Uterus (tissue), 4 donors: ENCODE data around the gene PXDC1. TPM values are rescaled to one million over a fixed set of nuclear protein-coding genes. Genes with fewer than 3 reads are reported as not detected.

Experiments
- DNase-seq, 2 donors: peaks; one replicate each; pipeline ENCODE4 v3.0.0-alpha.2; 2019 to 2020
- H3K27ac ChIP-seq, 2 donors: fragments of 200-600 bp; sonication (generic); 1 replicate in 1 of 2; 2 replicates in 1 of 2; pipeline ENCODE4 v1.5.1; 2016 to 2018
- H3K27me3 ChIP-seq, 2 donors: fragments of 200-600 bp; sonication (generic); one replicate each; pipeline ENCODE4 v1.5.1; 2018 to 2019; ENCODE audit warnings: control low read depth in 1 of 2
- H3K36me3 ChIP-seq, 2 donors: fragments of 200-600 bp; sonication (generic); one replicate each; pipeline ENCODE4 v1.5.1; 2019; ENCODE audit warnings: control low read depth in 1 of 2
- H3K4me1 ChIP-seq, 2 donors: fragments of 200-600 bp; sonication (generic); one replicate each; pipeline ENCODE4 v1.5.1; 2018 to 2019; ENCODE audit warnings: control low read depth in 1 of 2
- H3K4me3 ChIP-seq, 2 donors: fragments of 200-600 bp; sonication (generic); 1 replicate in 1 of 2; 2 replicates in 1 of 2; pipeline ENCODE4 v1.5.1; 2018 to 2019; ENCODE audit warnings: mild to moderate bottlenecking in 1 of 2
- H3K9me3 ChIP-seq, 2 donors: fragments of 200-600 bp; sonication (generic); one replicate each; pipeline ENCODE4 v1.5.1; 2019; ENCODE audit warnings: control low read depth in 1 of 2
- CTCF ChIP-seq, 4 experiments: fragments of 200-600 bp in 2 of 4; fragments of 450-650 bp in 2 of 4; sonication (generic) in 2 of 4; IDR thresholded peaks; one replicate each; pipeline ENCODE4 v1.5.1; 2016 to 2019; ENCODE audit warnings: antibody characterized with exemption in 4 of 4, mild to moderate bottlenecking in 2 of 4, moderate library complexity in 1 of 4
- POLR2A ChIP-seq, 2 donors: fragments of 450-650 bp; IDR thresholded peaks; one replicate each; pipeline ENCODE4 v1.6.1; 2016; ENCODE audit warnings: antibody characterized with exemption in 2 of 2, mild to moderate bottlenecking in 1 of 2, moderate library complexity in 1 of 2
- intact Hi-C: fragments of 100-400 bp; cut with DNase I; formaldehyde crosslinking; loops from one replicate; pipeline ENCODE4 v1.15.1; 2023; ENCODE audit warnings: low total_unique reads
- total RNA-seq, 4 donors: library from RNA; depleted of rRNA in 3 of 4; stranded (reverse); fragments of >200 nt in 3 of 4; gene quantifications; one replicate each; pipeline versions ENCODE4 v1.1.0 to v1.2.4, GENCODE V29; 2014 to 2023
- donor health status: DM: yes; HTN: yes; CAD: no.

PXDC1 gene
- total RNA-seq, 4 donors from 2014 or later = 15.6 to 42.4 (median 31.0) TPM

DNA sequence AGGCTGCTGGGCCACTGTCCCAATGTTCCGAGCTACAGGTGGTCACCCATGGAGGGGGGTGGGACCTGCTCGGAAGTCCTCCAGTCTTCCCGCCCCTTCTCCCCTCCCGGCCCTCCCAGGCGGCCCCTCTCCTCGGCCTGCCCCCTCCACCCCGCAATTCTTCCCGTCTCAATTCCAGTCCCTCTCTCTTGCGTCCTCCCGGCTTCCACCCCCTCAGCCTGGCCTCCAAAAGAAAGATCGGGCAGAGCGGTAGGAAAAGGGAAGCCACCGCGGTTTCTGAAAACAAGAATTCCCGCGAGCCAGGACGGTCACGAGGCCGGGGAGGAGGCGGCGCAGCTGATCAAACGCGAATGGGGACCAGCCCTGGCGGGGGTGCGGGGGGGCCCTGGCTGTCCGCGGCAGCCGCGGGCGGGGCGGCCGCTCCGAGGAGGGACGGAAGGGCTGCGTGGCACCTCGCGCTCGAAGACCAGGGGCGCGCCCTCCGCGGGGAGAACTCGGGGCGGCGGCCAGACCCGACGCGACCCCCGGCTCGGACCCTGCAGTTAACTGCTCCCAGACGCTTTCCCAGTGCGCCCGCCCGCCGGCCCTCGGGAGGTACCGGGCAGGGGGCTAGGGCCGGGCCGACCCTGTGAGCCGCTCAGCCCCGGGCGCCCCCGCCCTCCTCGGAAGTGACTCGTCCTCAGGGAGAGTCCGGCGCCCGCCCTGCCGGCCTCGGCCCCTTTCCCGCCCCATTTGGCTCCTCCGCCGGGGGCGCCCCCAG, 1.0 kb downstream of the PXDC1 start:
- peak; percentile 87 for DNase-seq
- intact Hi-C loops = no loop called here
- Histone ChIP-seq H3K27me3 (no peaks in the 10 kb centered on the region), H3K4me1 (peaks cover 10 to 32% of the 10 kb centered on the region in 2 donors), H3K36me3 (no peaks in the 10 kb centered on the region), H3K4me3 (peak overlapping the region; percentile 51 to 87), H3K27ac (peak overlapping the region; percentile 95), H3K9me3 (no peaks in the 10 kb centered on the region)
- peak; percentile 77 to 84 for TF ChIP-seq POLR2A (IDR thresholded peaks at IDR 0.05)
- TF ChIP-seq CTCF (IDR thresholded peaks at IDR 0.05) = peak in 1 of 4 experiments; percentile 4

DNA sequence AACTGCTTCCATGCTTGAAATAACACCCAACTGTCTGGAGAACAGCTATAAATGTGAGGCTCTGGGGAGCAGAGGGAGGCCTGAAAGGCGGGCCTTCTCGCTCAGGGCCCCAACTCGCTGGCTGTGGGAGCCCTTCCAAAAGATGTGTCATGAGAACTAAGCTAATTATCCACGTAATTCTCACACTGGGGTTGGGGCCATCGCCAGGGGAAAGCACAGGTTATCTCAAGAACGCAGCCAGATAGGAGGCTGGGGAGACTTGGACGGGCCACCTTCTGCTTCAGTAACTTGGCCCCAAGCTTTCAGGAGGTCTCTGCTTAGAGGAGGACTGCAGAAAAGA, 1.6 kb downstream of the PXDC1 start:
- Histone ChIP-seq H3K36me3 (no peaks in the 10 kb centered on the region), H3K4me1 (peaks cover 10 to 32% of the 10 kb centered on the region in 2 donors), H3K4me3 (peak overlapping the region; percentile 51 to 87), H3K9me3 (no peaks in the 10 kb centered on the region), H3K27ac (peak overlapping the region; percentile 95), H3K27me3 (no peaks in the 10 kb centered on the region)
- DNase-seq = peak; percentile 78 to 82
- intact Hi-C loops = loop anchor here (10.0 kb wide), 1 partner anchor 75 kb away; no protein-coding TSS in a partner anchor
- TF ChIP-seq POLR2A (IDR thresholded peaks at IDR 0.05) (no peak), CTCF (IDR thresholded peaks at IDR 0.05) (no peak)

DNA sequence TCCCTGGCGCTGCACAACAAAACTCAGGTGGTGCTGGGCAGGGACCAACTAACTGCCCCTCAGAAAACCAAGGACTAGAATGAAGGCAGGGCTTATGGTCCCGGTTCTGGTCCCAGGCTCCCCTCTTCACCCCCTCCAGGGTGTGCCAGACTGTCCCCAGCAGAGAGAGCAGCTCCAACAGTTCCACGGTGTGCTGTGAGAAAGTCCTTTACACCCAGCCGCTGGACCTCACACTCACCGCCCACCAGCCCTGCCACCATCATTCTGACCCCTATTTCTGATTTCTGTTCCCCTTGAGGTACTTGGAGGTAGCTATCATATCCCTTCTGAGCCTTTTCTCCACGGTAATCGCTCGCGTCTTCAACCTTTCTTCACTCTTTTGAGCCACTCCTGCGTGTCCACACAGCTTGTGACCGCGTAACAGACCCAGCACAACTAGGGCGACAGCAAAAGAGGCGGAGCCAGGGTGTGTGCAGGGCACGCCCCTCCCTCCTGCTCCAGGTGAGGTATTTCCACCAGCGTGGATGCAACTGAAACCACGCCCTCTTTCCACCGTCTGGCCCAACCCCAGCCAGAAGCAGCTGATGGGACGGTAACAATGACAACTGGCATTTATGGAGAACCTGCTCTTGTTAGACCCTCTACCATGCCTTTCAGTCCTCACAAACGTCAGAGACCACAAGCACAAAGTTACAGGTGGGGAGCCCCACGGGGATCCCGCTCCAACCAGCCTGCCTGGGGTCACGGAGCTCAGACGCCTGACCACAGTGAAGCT, 2.3 kb downstream of the PXDC1 start:
- H3K4me1 ChIP-seq = peaks cover 10 to 33% of the 10 kb centered on the region in 2 donors

GRCh38 chr6:3748208-3749066, 3.1 kb downstream of the PXDC1 start:
- Histone ChIP-seq H3K27me3 (no peaks in the 10 kb centered on the region), H3K4me1 (peaks cover 10 to 41% of the 10 kb centered on the region in 2 donors), H3K36me3 (no peaks in the 10 kb centered on the region), H3K9me3 (no peaks in the 10 kb centered on the region), H3K27ac (peak overlapping the region; percentile 95), H3K4me3 (no peak overlapping the region)
- DNase-seq = peak; percentile 55 to 61
- intact Hi-C loops = loop anchor here (10.0 kb wide), 1 partner anchor 76 kb away; no protein-coding TSS in a partner anchor
- TF ChIP-seq POLR2A (IDR thresholded peaks at IDR 0.05) = no peak
- peak; percentile 31 to 50 (median 46) for TF ChIP-seq CTCF (IDR thresholded peaks at IDR 0.05)

More for the DNA sequence above, 2.3 kb downstream of the PXDC1 start:
- TF ChIP-seq POLR2A (IDR thresholded peaks at IDR 0.05) (no peak), CTCF (IDR thresholded peaks at IDR 0.05) (no peak)
- no peak for DNase-seq
- intact Hi-C loops = loop anchor here (10.0 kb wide), 1 partner anchor 76 kb away; no protein-coding TSS in a partner anchor
- Histone ChIP-seq H3K9me3 (no peaks in the 10 kb centered on the region), H3K27ac (peak overlapping the region; percentile 95), H3K36me3 (no peaks in the 10 kb centered on the region), H3K4me3 (peak overlapping the region; percentile 51 to 87), H3K27me3 (no peaks in the 10 kb centered on the region)
